Activated gamma-delta T cell (primary cell): Measurements from ENCODE around the gene TMEM72.

Experiments used
- DNase-seq: peaks from one replicate; lab custom pipeline; 2025; lab: John Stamatoyannopoulos, UW

The TMEM72 gene

DNA sequence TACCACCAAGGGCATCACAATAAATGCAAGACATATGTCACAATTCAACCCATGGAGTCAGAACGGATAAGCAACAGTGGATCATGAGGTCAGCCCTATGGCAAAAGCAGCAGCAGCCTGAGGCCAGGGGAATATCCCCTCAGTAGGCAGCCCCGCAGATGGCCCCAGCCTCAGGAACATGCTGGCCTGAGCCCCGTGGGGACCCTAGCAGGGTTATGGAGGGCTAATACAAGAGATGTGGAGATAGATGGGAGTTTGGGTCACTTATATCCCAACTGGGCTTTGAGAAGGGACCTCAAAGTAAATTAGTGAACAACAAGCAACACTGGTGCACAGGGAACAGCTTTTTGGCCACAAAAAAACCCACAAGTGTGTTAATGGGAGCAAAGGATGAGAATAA, 9.1 kb downstream of the TMEM72 start:
- no peak for DNase-seq

GRCh38 chr10:44921061-44921460, 9.9 kb downstream of the TMEM72 start:
- DNase-seq, result no peak

DNA sequence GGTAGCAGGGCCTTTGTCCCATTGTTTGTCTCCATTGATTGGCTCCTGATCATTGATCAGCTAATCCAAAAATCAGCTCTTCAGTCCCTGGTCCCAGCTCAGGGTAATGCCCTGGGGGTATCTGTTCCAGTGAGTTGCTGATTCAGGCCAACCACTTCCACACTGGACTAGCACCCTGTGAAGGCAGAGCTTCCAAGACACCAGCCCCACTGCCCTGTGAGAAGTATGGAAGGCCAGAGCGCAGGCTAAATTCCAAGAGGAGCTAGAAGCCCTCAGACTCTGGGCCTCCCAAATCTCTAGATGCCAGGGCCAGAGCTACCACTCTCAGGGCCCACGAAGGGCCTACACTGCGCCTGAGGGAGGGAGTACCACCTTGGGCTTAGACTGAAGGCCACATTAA, 10.4 kb downstream of the TMEM72 start:
- DNase-seq, result no peak

DNA sequence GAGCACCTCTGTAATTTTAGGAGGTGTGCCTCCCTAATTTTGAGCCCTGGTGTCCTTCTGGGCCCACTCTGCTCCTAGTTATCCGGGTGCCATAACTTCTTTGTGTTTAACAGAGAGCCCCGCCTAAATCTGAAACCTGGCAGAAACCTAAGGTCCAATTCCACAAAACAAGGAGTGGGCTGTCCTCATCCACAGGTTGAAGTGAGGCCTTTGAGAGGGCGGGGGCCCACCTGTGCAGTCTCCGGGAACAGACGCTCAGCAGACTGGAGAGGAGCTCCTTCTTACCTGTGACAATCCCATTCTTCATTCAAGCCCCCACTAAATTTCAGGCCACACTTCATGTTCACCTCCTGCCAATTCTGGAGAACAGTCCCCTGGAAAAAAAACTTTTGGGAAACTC, 10.9 kb downstream of the TMEM72 start:
- DNase-seq, result no peak

DNA sequence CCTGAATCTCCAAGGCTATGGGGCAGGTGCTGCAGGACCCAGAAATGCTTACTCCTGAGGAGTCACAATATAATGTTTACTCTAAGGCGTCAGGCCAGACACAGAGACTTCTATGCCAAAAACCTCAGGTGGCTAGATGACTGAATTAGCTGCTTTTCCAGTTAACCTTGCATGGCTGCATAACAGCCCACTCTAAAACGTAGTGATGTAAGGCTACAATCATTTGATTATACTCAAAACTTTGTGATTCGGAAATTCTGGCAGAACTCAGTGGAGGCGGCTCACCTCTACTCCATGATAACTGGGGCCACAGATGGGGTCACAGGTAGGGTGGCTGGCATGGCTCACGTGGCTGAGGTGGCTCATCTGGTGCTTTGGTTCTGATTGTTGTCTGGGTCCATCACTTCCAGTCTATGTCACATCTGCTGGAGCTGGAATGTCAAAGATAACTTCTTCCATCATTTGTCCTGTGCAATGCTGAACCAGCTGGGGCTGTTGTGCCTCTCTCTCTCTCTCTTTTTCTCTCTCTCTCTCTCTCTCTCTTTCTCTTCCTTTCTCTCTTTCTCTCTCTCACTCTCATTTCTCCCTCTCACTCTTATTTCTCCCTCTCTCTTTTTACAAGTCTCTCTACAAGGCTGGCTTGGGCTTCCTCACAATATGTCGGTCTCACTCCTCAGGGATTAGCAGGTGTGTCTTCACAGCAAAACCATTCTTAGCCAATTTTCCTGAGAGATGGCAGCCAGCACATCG, 11.8 kb downstream of the TMEM72 start:
- no peak for DNase-seq

DNA sequence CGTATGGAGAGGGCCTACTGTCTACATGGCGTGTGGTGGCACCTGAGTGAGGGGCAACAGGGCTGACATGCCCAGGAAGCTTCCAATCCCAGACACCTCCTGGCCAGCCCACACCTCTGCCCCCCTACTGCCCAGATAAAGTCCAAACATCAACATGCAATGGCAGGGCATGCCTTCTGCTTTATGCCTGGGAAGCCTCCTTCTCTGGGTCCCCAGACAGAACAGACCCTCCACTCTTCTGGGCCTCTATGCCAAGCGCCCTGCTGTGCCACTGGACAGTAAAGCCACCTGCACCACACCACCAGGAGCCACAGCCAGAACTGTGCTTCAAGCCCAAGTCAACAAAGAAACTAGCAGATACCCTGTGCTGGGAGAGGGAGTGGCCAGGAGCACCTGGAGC, 12.5 kb downstream of the TMEM72 start:
- no peak for DNase-seq

DNA sequence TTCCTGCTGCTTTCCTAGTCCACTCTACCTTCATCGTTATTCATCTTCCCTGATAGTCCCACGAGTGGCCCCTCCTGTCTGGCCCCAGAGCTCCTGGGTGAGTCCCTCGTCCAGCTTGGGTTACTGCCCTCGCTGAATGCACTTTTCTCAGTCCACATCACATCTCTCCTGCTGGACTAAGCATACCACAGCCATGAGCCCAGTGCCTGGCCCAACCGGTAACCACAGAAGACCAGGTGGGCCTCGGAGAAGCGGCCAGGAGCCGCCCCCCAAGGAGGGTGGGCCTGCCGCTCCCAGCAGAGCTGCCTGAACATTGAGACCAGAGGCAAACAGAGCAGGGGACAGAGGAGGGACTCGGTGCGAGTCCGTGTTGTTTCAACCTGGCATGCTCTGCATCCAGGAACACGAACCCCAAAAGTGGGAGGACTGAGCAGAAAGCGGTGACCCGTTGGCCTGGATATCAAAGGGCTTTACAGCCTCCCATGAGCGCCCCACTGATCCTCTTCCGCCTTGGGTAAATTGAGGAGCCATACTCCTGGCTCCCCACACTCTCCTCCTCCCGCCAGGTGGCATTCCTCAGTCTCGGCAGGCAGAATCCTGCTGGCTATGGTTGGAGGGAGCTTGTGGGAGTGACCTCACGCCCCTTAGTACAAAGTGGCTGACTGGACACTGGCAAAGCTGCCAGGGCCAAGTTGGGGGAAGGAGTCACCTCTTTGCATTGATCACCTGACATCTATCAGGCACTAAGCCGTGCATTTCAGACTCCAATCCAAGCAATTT, 13.3 kb downstream of the TMEM72 start:
- DNase-seq, result no peak

DNA sequence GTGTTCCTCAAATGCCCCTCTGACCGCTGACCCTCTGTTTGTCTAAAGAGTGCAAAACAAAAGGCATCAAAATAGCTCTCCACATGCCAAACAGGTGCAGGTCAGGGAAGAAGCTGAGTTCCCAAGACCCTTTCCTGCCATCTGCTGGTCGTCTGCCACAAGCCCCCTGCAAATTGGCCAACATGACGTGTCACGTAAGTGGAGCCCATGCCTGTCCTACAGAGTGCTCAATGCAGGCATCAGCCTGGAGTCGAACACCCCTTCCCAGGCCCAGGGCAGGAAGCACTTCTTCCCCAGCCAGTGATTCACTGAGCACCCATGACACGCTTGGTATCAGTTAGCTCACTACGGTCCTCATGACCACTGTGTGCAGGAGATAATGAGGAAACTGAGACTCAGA, 14.1 kb downstream of the TMEM72 start:
- DNase-seq, result no peak

GRCh38 chr10:44925811-44926750, 14.9 kb downstream of the TMEM72 start:
- no peak for DNase-seq

GRCh38 chr10:44926751-44927351, 15.7 kb downstream of the TMEM72 start:
- no peak for DNase-seq

DNA sequence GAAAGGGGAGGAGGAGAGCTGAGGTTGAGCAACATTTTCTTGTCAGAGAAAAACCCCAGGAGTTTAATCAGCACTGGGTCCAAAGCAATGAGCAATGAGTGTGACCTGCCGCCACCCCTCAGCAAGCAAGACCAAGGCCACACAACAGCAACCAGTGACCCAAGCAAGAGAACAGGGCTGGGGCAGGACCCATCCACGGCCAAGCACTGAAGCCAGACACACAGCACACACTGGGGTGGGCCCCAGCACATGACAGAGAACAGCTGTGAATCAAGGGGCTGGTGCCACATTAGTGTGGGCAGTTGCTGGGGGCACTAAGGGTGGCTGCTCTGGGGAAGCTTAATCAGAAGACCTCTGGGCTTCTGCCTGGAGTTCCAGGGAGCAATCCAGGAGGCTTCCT, 16.2 kb downstream of the TMEM72 start:
- no peak for DNase-seq

DNA sequence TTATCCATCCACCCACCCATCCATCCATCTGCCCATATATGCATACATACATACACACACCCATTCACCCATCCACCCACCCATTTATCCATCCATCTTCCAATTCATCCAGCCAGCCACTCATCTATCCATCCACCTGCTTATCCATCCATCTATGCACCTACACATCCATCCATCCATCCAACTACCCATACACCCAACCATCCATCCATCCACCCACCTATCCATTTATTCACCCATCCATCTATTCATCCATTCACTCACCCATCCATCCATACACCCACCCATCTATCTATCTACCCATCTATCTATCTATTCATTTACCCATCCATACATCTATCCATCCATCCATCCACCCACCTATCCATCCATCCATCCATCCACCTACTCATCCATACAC, 17.3 kb downstream of the TMEM72 start:
- no peak for DNase-seq

- DNase-seq, result no peak
Observed at GRCh38 chr10:44929356-44930255, 18.5 kb downstream of the TMEM72 start.

- no peak for DNase-seq
Observed at GRCh38 chr10:44930904-44931620, 19.9 kb downstream of the TMEM72 start.

DNA sequence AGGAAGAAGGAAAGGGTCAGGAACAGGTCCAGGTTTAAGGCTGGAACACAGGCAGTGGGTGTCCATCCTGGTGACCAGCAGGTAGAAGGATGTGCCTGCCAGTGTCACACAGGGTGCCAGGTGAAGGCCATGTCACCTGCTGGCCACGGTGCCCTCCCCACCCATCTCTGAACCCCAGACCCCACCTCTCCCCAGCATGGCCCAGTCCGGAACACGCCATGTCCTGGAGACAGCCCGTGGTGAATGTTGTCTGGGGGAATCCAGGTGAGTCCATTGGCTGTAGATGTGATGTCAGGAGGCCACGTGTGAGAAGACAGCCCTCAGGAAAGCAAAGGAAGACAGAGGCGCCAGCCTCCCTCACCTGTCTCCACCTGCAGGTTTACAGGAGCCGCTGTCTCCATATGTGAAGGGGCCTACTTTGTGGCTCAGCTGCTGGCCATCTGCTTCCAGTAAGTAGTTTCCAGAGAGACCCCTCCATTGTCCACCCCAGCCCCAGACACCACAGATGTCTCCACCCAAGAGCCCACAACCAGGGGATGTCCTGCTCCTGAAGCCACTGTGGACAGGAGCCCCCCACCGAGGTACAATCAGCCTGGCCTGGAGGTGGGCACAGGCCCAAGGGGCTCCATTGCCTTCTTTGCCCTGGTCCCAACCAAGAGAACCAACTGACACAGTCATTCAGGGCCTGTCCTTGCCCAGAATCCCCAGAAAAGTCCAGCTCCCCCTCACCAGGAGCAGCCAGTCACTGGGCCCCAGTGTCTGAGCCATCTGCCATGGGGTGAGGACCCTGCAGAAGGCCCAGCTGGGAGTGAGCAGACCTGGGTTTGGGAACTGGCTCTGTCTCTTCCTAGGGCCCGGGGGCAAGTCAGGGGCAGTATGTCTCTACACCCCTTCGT, 20.7 kb downstream of the TMEM72 start:
- DNase-seq, result no peak

DNA sequence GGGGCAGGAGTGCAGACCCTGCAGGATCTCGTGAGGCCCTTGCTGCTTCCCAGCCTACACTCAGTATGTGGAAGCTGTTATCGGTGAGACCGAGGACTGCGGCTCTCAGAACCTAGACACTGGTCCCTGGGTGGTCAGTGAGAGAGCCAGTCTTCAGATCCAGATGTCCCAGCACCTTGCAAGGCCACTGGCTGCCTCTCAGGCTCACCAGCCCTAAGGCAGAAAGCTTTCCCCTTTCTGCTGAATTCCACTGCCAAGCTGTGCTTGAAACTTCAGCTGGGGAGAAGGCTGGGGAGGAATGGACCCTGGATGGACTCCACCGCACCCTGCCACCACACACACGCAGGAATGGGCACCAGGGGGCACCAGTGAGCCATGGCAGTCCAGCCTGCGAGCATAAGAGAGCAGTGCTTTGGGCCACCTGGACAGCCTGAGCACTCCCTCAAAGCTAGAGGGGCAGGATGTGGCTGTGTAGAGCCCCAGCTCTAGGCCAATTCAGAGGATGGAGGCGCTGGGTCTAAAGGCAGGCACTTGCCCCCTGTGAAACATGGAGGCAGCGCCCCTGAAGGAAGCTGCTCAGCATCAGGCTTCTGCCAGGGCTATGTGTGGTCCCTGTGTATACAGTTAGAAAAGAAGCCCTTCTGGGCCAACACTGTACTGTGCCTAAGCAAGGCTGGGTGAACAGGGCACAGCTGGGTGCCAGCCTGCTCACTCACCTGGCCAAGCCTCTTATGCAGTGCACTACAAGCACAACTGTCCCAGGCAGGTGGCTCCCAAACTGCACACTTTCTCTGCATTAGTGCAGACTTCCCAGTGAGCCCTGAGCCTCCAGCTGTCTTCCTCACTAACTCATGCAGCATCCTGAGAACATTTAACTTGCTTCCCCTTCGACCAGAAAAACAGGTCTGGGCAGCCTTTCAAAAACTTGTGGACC, 21.6 kb downstream of the TMEM72 start:
- DNase-seq, result peak; percentile 54

DNA sequence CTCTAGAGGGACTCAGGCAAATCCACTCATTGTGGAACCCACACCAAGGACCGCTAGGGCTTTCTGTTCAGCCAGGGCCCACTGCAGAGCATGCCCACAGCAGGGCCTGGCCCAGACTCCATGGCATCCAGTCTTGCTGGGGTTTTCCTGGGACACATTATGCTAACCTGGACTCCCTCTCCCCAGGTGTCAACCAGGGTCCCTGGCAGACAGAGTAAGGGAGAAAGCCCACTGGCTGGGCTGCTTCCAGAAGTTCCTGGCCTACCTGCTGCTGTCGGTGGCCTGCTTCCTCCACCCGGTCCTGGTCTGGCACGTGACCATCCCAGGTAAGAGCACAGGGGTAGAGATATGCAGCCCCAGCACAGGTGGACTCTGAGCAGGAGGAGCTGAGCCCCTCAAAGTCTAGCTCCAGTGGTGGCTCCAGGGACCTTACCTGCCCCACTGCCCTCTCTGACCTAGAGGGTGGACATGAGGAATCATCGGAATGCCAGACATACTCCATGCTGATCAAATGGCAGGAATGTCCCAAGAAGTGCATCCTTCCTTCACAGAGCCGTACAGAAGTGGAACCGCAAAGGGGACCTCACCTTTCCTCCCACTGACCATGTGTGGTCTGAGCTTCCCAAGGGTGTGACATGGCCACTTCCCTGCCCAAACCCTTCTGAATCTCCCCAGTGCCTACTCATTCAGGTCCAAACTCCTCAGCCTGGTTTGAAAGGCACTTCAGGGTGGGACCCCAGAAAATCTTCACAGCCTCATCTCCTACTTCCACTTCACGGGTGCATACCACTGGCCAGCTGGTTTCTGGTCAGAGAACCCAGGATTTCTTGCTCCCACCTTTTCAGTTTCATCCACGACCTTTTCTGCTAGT, 22.5 kb downstream of the TMEM72 start:
- no peak for DNase-seq
